ENCODE results near the gene TSPOAP1. TPM values are rescaled to one million over a fixed set of nuclear protein-coding genes. Genes with fewer than 3 reads are reported as not detected.

TSPOAP1 gene
- total RNA-seq, 2 donors from 2014 or later, result 22.6 to 26.3 TPM

DNA sequence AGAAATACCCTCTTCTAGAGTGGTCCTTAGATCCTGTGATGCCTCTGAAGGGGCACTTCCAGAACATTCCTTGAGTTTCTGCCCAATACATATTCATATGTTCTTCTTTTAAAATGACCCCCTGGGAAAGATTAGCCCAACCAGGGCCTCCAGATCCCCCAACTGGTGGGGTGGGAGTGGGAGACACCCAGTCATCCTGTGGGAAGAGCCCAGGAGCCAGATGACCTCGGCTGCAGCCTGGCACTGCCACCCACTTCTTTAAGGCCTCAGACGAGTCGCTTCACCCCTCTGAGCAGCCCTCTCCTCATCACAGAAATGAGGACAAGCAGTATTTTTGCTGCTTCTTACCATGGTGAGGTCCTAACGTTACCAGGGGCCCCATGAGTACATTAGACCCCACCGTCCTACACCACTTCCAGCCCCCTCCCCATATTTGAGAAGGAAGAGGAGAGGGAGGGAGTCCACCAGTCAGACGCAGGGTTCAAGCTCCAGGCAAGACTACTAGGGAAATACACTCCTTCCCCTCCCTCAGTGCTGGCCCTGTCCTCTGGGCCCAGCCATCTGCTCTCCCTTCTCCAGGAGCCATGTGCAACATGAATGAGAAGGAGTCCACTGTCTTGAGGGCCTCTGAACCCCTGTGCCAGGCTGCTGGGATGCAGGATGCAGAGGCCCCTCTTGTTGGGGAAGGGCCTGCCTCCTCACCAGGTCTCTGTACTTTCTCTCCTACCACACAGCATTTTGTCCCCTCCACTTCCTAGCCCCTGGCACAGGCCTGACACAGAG is 59.6 kb downstream of the TSPOAP1 start:
- TF ChIP-seq, protein P1, sequence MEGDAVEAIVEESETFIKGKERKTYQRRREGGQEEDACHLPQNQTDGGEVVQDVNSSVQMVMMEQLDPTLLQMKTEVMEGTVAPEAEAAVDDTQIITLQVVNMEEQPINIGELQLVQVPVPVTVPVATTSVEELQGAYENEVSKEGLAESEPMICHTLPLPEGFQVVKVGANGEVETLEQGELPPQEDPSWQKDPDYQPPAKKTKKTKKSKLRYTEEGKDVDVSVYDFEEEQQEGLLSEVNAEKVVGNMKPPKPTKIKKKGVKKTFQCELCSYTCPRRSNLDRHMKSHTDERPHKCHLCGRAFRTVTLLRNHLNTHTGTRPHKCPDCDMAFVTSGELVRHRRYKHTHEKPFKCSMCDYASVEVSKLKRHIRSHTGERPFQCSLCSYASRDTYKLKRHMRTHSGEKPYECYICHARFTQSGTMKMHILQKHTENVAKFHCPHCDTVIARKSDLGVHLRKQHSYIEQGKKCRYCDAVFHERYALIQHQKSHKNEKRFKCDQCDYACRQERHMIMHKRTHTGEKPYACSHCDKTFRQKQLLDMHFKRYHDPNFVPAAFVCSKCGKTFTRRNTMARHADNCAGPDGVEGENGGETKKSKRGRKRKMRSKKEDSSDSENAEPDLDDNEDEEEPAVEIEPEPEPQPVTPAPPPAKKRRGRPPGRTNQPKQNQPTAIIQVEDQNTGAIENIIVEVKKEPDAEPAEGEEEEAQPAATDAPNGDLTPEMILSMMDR (IDR thresholded peaks at IDR 0.05), result no peak
- no peak for DNase-seq (ENCODE audit: low spot score)
- no peak overlapping the region for H3K27ac ChIP-seq
- no peak overlapping the region for H3K4me3 ChIP-seq
- H3K27me3 ChIP-seq (replicated peaks; ENCODE audit: insufficient read depth), result no peaks in the 10 kb centered on the region
- H3K4me1 ChIP-seq (ENCODE audit: control insufficient read depth in 1 of 2, low read depth in 2 of 2), result no peaks in the 10 kb centered on the region
- ATAC-seq (ENCODE audit: insufficient number of reproducible peaks, low FRiP score, low read depth), result no peak
- H3K36me3 ChIP-seq, result no peaks in the 10 kb centered on the region
- H3K9me3 ChIP-seq, result no peaks in the 10 kb centered on the region

GRCh38 chr17:58268326-58268725 is 60.3 kb downstream of the TSPOAP1 start:
- ATAC-seq (ENCODE audit: insufficient number of reproducible peaks, low FRiP score, low read depth) (no peak), DNase-seq (ENCODE audit: low spot score) (no peak)
- TF ChIP-seq, protein P1 (IDR thresholded peaks at IDR 0.05), result no peak
- Histone ChIP-seq H3K27ac (no peak overlapping the region), H3K36me3 (no peaks in the 10 kb centered on the region), H3K4me3 (no peak overlapping the region), H3K4me1 (ENCODE audit: control insufficient read depth in 1 of 2, low read depth in 2 of 2) (no peaks in the 10 kb centered on the region), H3K27me3 (replicated peaks; ENCODE audit: insufficient read depth) (no peaks in the 10 kb centered on the region), H3K9me3 (no peaks in the 10 kb centered on the region)

DNA sequence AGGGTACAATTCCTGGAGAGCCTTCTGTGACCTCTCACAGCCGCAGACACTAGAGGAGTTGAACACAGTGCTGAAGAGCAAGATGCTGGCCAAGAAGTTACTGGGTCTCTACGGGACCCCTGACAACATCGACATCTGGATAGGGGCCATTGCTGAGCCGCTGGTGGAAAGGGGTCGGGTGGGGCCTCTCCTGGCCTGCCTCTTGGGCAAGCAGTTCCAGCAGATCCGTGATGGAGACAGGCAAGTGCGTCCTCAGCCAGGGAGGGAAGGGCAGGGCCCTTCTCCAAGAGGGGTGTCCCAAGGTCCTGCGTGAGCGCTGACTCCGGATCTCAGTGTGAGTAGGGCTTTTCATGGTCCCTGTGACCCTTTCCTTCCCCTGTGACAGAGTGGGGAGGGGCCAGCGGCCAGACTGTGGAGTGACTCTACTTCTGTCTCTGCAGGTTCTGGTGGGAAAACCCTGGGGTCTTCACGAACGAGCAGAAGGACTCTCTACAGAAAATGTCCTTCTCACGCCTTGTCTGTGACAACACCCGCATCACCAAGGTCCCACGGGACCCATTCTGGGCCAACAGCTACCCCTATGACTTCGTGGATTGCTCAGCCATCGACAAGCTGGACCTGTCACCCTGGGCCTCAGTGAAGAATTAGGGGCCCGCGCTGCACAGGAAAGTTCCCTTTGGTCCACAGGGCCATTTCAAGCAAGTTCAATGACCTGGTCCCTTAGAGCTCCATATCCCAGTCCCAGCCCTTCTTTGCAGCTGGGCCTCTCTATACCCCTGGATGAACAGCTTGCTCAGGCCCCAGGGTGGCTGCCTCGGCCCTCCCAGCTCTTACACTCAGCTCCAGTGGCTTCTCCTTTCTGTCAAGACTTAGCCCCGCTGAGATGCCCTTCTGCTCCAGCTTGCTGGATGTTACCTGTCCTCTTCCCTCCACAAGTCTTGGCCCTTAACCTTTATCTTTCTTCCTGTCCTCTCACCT is 61.0 kb downstream of the TSPOAP1 start:
- no peak overlapping the region for H3K4me3 ChIP-seq
- H3K4me1 ChIP-seq (ENCODE audit: control insufficient read depth in 1 of 2, low read depth in 2 of 2), result no peaks in the 10 kb centered on the region
- no peaks in the 10 kb centered on the region for H3K36me3 ChIP-seq
- no peak overlapping the region for H3K27ac ChIP-seq
- TF ChIP-seq, protein P1 (IDR thresholded peaks at IDR 0.05), result no peak
- DNase-seq (ENCODE audit: low spot score) (no peak), ATAC-seq (ENCODE audit: insufficient number of reproducible peaks, low FRiP score, low read depth) (no peak)
- H3K27me3 ChIP-seq (replicated peaks; ENCODE audit: insufficient read depth), result no peaks in the 10 kb centered on the region
- H3K9me3 ChIP-seq, result no peaks in the 10 kb centered on the region

GRCh38 chr17:58265902-58266875 is 62.4 kb downstream of the TSPOAP1 start:
- ATAC-seq (ENCODE audit: insufficient number of reproducible peaks, low FRiP score, low read depth) (no peak), DNase-seq (ENCODE audit: low spot score) (no peak)
- Histone ChIP-seq H3K27me3 (replicated peaks; ENCODE audit: insufficient read depth) (no peaks in the 10 kb centered on the region), H3K4me3 (no peak overlapping the region), H3K4me1 (ENCODE audit: control insufficient read depth in 1 of 2, low read depth in 2 of 2) (no peaks in the 10 kb centered on the region), H3K36me3 (no peaks in the 10 kb centered on the region), H3K27ac (no peak overlapping the region), H3K9me3 (no peaks in the 10 kb centered on the region)
- TF ChIP-seq, protein P1 (IDR thresholded peaks at IDR 0.05), result no peak
